HG03432 (cell line): ENCODE data around the gene KCNAB1.
"Not testable (repeated sequence)": the region's sequence is repeated elsewhere in the genome, so short reads cannot be mapped to it uniquely, and the experiment has no call there.

Experiments
- ATAC-seq: cut with Tn5 transposase; IDR thresholded peaks from one replicate; pipeline ENCODE4 v1.9.1; 2021; ENCODE audit warnings: mild to moderate bottlenecking, moderate library complexity; ENCODE audit not compliant: unreplicated experiment

KCNAB1 gene

DNA sequence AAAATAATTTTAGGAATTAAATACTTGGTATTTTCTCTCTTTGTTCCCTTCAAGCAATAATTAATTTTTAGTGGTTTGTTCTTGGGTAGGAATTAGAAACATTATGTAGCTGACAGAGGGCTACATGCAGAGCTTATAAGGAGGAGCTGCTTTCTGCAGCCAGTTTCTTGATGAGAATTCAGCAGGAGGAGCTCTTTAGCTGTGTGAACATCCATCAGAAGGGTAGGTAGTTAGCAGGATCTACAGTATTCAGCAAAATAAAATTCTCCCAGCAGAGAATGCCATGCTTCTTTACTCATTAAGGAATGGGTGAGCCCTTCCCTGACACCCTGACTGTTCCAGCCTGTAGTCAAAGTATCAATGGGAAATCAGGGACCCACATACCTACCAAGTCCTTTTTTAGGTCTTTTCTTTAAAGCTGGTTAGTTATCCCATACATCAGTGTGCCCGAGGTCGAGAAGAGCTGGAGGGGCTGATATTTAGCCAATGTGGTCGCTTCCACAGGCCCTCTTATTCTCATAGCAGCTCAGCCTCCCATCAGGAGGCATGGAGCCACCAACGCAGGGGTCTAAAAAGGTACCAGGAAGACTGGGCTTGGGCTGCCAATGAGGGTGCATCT lies 54.0 kb downstream of the KCNAB1 start:
- ATAC-seq: no peak

DNA sequence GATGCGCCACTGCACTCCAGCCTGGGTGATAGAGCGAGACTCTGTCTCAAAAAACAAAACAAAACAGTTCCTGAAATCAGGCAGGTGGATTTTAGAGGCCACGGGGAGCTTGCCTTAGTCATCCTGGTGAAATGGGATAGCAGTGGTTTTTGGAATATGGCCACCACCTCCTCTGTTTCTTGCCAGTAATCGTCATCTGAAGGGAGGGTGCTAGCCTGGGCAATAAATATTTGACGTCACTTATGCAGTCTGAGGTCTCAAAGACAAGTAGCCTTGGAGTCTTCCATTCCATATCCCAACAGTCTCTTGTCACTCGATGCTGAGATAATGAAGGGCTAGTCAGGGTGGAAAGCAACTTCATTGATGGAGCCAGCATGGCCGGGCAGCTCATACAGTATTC lies 55.2 kb downstream of the KCNAB1 start:
- ATAC-seq: no peak

DNA sequence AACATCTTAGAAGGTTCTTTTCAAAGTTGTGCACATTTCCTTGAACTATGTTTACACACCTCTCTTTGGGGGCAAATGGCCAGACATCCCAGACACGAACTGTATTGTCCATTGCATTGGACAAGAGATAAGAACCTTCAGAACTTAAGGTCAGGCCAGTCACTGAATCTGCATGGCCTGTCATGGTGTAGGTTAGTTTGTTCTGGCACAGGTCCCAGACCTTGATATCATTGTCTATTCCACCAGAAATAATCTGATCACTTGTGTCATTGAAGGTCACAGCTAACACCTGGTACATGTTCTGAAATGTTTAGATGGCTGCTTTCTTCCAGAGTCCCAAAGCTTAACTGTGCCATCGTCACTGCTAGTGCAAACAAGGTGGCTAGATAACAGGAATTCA lies 55.7 kb downstream of the KCNAB1 start:
- no peak for ATAC-seq

DNA sequence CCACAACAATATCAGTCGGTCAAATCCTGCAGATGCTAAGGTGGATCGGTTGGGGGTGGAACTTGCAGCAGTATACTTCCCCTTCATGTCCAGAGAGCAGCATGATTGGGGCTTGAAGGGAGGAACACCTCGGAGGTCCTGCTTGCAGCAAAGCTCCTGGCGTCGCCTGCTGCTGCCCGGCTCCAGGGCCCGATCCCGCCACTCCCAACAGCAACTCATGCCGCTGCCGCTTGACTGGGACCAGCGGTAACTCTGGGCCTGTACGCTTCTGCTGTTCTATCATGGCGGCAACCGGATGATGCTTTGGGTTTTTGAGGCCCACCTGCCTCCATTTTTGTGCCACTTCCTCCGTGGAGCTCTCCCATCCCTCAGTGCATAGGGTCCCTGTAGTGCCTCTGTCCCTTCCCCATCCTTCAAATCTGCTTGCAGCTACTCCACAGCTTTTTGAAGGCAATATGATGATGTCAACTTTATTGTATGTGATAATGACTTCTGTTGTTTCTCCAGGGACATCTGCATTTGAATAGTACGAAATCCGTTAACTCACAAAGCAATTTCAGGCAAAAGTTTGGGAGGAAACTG lies 56.3 kb downstream of the KCNAB1 start:
- ATAC-seq: no peak

DNA sequence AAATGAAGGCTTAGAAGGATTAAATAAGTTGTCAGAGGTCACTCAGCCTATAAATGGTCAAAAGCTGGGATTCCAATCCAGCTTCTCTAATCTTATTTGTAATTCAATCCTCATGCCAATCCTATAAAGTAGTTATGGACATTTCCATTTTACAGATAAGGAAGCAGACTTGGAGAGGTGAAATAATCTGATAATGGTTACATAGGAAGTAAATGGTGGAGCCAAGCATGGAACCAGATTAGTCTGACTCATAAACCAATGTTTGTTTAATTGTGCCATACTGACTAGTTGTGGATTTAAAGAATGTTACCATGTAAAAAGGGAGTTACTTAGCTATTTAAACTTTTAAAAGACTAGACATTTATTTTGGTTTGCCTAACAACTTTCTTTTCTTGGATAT lies 59.7 kb downstream of the KCNAB1 start:
- no peak for ATAC-seq

DNA sequence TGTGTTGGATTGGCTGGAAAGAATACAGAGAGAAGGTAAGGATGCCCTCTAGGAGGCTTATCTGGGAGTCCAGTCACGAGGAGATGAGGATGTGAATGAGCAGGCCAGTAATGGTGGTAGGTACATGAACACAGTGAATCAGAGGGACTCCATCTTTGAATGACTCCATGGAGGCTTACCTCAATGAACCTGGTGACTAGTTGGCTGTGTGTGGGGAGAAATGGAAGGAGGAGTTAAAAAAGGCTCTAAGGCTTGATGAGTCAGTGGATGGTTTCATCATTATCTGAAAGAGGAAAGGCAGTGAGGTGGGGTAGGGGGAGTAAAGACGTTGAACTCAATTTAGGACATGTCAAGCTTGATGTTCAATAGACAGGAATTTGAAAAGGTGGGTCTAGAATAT lies 61.1 kb downstream of the KCNAB1 start:
- ATAC-seq: no peak

DNA sequence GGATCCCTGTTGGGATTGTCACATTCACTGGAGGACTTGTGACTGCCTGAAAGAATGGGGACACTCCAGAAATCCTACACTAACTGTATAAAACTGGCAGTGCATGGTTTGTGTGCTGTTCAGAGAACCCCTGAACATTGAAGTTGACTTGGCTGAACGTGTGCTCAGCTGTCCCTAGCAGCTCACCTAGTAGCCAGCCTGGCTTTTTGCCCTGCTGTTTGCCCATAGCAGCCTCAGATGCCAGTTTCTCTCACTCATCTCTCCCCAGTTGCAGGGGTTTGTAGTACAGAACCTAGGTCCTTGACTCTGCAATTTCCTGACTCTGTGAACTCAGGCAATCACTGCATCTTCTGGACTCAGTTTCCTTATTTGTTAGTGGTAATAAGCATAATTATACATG lies 63.0 kb downstream of the KCNAB1 start:
- ATAC-seq: no peak

DNA sequence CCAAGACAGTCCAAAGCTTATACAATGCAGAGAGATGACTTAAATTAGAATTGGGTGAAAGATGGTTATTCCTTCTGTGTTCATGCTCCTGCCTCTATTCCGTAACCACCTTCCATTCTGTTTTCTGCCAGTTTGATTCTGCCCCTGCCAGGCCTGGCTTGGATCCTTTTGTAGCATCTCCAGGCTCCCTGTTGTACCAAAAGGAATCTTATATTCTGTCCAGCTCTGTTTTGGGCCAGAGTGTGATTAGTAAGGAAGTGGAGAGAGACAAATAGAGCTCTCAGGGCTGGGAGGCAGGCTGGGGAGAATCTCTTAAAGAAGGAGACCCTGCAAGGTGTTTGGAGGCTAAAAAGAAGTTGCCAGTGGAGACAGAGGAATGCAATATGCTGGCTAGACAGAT lies 63.8 kb downstream of the KCNAB1 start:
- no peak for ATAC-seq

DNA sequence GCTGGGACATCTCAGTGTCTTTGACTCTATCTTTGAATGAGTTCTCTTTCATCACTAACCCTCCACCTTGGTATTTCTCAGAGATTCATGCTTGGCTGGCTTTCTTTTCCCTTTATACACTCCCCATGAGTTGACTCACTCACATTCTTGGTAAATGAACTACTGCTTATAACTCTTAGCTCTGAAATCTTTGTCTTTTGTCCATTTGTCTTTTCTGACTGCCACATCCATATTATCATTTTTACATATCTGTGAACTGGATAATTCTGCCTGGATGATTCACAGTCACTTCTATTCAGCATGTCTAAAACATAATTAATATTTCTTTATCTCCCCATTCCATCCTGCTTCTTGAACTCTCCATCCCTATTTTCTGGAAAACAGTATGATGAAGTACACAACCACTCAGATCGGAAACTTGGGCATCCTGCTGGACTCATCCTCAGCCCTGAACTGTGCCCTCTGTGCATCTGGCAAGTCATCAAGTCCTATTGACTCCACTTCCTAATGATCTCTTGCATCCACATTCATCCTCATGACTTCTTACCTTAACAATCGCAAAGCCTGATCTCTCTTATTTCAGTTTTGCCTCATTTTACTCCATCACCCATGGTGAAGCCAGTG lies 66.9 kb downstream of the KCNAB1 start:
- ATAC-seq: no peak

DNA sequence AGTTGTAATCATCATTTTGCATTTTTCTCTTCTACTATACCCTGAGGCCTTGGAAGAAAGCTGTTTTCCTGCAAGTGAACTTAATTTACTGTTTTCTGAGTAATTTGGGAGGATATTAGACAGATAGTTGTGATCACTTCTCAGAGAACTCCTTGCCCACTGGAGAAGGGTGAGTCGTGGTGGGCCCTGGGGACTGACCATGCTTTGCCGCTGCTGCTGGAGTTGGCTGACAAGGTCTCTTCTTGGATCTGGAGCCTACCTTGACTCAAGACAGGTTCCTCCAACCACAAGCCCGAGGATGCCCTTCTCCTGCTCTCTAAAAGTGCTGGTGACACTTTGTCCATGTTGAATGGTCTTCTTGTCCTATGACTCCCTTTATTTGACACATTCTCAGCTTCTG lies 68.4 kb downstream of the KCNAB1 start:
- ATAC-seq: no peak

DNA sequence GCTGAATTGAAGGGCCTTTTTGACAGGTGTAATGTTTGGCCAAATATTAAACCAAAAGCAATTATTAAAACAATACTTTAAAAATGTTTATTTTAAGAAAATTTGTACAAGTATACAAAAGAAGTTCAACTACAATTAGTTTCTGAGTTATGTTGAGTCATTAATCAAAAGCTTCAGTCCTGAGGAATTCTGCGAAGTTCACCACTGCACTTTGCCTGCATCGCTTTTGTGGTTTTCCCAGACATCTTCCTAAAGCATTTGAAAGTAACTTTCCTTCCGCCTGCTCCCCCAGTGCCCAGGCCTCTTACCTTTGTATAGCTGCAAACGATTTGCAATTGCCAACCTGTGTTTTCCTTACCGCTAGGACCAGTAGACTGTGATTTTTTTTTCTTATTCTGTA lies 69.5 kb downstream of the KCNAB1 start:
- ATAC-seq: no peak

DNA sequence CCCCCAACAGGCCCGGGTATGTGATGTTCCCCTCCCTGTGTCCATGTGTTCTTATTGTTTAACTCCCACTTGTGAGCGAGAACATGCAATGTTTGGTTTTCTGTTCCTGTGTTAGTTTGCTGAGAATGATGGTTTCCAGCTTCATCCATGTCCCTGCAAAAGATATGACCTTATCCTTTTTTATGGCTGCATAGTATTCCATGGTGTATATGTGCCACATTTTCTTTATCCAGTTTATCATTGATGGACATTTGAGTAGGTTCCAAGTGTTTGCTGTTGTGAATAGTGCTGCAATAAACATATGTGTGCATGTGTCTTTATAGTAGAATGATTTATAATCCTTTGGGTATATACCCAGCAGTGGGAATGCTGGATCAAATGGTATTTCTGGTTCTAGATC lies 74.6 kb downstream of the KCNAB1 start:
- ATAC-seq: not testable (repeated sequence)

DNA sequence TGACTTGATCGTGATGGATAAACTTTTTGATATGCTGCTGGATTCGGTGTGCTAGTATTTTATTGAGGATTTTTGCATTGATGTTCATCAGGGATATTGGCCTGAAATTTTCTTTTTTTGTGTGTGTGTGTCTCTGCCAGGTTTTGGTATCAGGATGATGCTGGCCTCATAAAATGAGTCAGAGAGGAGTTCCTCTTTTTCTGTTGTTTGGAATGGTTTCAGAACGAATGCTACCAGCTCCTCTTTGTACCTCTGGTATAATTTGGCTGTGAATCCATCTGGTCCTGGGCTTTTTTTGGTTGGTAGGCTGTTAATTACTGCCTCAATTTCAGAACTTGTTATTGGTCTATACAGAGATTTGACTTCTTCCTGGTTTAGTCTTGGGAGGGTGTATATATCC lies 76.8 kb downstream of the KCNAB1 start:
- not testable (repeated sequence) for ATAC-seq

DNA sequence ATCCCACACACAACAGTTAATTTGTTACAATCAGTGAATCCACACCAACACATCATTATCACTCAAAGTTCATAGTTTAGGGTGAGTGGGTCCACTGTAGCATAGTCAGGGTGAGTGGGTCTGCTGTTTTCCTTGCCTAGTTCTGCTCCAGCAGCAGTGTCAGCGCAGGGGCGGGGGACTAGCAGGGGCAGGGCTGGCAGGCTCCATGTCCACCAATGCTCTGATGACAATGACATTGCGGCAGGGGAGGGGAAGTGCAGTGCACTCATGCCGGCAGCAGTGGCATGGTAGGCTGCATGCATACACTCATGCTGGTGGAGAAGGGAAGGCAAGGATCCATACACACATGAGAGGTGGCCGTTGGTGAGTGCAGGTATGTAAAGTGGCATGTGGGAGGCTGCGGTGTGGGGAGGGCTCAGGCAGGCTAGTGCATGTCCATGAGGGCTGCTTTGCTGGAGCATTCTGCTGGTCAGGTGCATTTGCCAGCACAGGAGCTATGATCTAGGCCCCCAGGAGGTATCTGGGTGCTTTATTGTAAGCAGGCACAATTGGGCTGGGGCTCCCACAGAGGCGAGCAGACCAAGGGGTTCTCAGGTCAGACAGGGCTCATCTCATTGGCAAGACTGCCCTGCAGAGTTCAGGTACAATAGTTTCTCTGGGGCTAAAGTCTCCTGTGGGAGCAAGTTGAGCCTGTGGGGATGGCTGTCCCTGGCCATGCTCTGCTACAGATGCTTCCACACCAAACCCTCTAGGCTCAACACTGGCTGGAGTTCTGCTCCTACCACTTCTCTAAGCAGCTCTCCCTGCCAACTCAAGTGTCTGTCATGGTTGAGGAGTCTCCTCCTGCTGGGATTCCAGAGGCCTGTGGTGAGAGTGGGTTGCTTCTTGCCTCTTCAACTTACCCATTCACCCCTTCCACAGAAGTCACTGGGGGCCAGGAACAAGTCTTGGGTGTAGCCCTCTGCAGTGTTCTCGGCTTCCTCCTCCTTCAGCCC lies 81.3 kb downstream of the KCNAB1 start:
- ATAC-seq: no peak

DNA sequence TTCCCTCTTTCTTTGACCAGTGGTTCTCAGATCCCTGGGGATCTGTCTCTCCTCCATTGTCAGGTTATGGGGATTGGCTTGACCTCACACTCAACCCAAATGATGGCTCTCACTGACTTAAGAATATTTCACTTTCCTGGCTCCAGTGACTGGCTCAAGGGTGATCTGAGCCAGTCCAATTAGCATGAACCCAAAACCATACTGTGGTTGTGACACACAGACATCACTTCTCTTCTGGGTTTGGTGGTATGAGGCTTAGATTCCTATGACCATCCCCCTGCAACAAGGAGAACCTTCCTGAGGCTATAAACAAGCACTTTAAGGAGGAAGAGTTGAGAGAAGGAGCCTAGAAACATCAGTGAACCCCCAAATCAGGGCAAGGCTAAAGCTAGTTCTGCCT lies 85.8 kb downstream of the KCNAB1 start:
- no peak for ATAC-seq

DNA sequence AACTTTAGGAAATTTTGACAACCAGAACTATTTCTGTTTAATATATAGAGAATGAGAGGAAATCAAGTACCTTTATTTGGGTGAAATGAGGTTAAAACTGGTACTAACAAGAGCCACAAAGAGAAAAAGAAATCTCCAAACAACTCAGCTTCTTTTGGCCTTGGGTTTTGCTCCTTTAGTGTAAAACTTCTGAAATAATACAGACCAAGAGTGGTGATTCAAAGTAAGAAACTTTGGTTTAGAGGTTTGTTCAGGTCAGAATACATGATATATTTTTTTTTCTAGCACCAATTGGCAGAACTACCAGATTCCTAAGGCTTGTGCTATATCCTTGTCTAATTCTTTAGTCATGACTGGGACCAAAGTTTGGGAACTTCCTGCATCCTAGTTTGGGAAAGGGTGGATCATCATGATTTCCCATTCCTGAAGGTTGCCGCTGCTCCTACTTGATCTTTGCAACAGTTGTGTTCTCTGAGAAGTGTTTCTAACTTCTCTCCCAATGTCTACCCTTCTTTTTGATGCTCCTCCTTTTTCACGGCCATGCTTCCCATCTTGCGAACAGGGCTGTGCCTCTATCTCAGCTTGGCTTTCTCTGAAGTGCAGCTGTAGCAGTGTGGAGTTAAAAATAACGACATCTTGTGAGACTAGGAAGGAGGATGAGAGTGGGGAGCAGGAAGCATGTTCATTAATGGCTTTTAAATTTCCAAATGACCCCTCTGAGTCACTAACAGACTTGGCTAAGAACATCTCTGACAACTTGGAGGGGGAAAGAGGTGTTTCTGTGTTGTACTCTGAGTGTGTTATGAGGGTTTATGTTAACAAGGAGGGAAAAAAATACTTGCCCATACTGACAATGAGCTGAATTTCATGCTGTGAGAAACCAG lies 87.7 kb downstream of the KCNAB1 start:
- no peak for ATAC-seq

DNA sequence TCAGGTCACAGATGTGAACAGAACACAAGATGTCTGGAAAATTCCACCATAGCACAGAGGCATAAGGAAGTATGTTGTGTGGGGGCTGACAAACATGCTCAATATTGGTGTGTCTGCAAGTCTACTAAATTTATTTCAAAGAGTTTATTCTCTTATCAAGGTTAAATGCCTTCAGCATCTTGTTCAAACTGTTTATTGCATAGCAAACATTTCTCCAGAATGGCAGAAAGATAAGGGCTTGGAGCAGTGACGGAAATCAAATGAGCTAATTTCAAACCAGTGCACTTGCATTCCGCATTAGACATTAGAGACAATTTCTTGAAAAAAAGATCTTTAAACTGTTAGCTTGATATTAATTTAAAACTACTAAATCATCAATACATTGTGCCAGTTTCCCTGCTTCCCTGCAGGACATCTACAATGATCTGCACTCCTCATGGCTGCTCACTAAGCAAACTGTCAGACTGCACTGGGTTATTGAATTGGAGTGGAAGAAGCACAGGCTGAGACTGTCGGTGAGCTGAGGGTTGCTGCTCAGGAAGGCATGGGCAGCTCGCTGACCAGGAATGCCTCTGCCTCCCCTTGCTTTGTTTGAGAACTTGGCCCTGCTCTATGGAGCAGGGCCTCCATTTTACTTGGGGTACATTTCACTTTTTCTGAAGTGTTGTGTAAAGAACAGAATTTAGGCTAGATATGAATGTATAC lies 89.4 kb downstream of the KCNAB1 start:
- ATAC-seq: no peak

DNA sequence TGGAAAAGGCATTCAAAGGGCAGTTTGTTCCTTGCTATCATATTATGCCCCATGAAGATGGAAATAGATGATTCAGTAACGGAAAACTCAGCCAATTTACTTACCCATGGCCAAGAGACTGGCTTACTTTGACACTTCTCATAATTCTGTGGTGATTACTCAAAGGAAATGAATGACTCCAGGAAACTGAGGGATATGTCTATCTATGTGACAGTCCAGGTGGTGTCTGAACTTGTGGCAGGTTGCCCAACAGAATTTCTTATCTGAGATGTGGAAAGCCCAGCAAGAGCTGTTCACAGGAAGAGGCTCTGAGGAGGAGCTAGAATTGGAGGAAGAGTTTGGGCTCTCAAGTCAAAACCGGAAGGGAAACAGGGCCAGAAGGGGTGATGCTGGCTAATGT lies 91.2 kb downstream of the KCNAB1 start:
- ATAC-seq: no peak

DNA sequence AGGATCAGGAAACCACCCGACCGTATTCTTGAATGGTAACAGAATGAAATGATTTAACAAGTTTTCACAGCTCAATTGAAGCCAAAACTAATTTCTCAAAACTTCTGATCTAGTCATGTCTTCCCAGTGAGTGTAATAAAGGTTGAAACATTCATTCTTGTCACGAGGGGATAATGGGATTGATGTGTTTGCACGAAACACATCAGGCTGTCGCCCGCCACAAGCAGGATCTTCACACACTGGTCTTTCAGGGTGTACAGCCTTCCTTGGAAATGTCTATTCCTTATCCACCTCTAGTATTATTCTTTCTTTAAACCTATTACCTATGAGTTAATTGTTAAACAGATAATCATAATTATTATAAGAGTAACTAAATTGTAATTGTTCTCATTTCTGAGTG lies 94.3 kb downstream of the KCNAB1 start:
- ATAC-seq: no peak

DNA sequence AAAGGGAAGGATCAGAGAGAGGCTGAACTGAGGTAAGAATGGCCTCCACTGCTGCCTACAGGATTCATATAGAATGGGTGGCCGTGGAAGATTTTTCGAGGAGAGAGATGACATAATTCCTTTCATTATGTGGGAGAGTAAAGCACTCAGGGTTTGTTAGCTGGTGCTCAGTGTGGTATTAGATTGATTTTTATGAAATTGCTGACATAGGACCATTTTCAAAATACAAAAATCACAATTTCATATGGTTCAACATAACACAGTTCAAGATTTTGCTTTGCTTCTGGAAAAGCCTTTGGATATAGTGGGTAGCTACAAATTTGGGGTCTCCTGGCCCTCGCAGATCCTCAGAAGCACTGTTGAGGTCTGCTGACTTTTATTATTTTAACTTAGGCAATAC lies 95.4 kb downstream of the KCNAB1 start:
- ATAC-seq: no peak
